GM21737 (cell line): ENCODE data around the gene RFC2.

Experiments
- ATAC-seq: cut with Tn5 transposase; IDR thresholded peaks from one replicate; pipeline ENCODE4 v1.9.1; 2021; ENCODE audit warnings: mild to moderate bottlenecking, moderate library complexity; ENCODE audit not compliant: unreplicated experiment

RFC2 gene

GRCh38 chr7:74254129-74254857 is at the start of gene RFC2:
TSS of gene RFC2 (minus strand) at chr7:74254399. CDS start at chr7:74254383, 16 bp downstream.
- ATAC-seq: peak; percentile 92

GRCh38 chr7:74302745-74303221 is 48.6 kb upstream of the RFC2 start:
- ATAC-seq: no peak

GRCh38 chr7:74300926-74301325 is 46.7 kb upstream of the RFC2 start:
- no peak for ATAC-seq

GRCh38 chr7:74299401-74299800 is 45.2 kb upstream of the RFC2 start:
- no peak for ATAC-seq

GRCh38 chr7:74297516-74298233 is 43.5 kb upstream of the RFC2 start:
- ATAC-seq: no peak

GRCh38 chr7:74294191-74294998 is 40.2 kb upstream of the RFC2 start:
- ATAC-seq: no peak

GRCh38 chr7:74293577-74293908 is 39.3 kb upstream of the RFC2 start:
- ATAC-seq: no peak

GRCh38 chr7:74292757-74293576 is 38.8 kb upstream of the RFC2 start:
- ATAC-seq: no peak

GRCh38 chr7:74291535-74291934 is 37.3 kb upstream of the RFC2 start:
- ATAC-seq: no peak

GRCh38 chr7:74290981-74291441 is 36.8 kb upstream of the RFC2 start:
- ATAC-seq: no peak

GRCh38 chr7:74290553-74290950 is 36.4 kb upstream of the RFC2 start:
- ATAC-seq: no peak

- no peak for ATAC-seq
Observed at GRCh38 chr7:74289659-74290552, 35.7 kb upstream of the RFC2 start.

- peak; percentile 38 for ATAC-seq
Observed at GRCh38 chr7:74289018-74289658, 34.9 kb upstream of the RFC2 start, which contains the start of gene CLIP2. TSS of gene CLIP2 (plus strand) at chr7:74289407. CDS start at chr7:74317547, 28,140 bp downstream.

- ATAC-seq: no peak
Observed at GRCh38 chr7:74288034-74288881, 34.1 kb upstream of the RFC2 start.

- ATAC-seq: no peak
Observed at GRCh38 chr7:74287303-74288033, 33.3 kb upstream of the RFC2 start.

- ATAC-seq: no peak
Observed at GRCh38 chr7:74286131-74286530, 31.9 kb upstream of the RFC2 start.

GRCh38 chr7:74284781-74285259 is 30.6 kb upstream of the RFC2 start:
- ATAC-seq: peak; percentile 52
